Osteocyte (in vitro differentiated cells): ENCODE measurements around the gene AXIN2. TPM values are rescaled to one million over a fixed set of nuclear protein-coding genes. Genes with fewer than 3 reads are reported as not detected.

Source experiments
- DNase-seq: peaks from one replicate; pipeline ENCODE4 v3.0.0; 2021; ENCODE audit warnings: mixed read lengths; ENCODE audit not compliant: unreplicated experiment; ENCODE audit errors: extremely low spot score
- H3K27ac Mint-ChIP-seq: one replicate; pipeline ENCODE4 v1.8.0; 2021; ENCODE audit warnings: mild to moderate bottlenecking, mixed read lengths; ENCODE audit not compliant: unreplicated experiment
- H3K27me3 Mint-ChIP-seq: one replicate; pipeline ENCODE4 v1.8.0; 2021; ENCODE audit warnings: mixed read lengths; ENCODE audit not compliant: unreplicated experiment
- H3K36me3 Mint-ChIP-seq: one replicate; pipeline ENCODE4 v1.8.0; 2021; ENCODE audit warnings: mixed read lengths; ENCODE audit not compliant: unreplicated experiment
- H3K4me1 Mint-ChIP-seq: one replicate; pipeline ENCODE4 v1.8.0; 2021; ENCODE audit warnings: mixed read lengths; ENCODE audit not compliant: unreplicated experiment
- H3K4me3 Mint-ChIP-seq: one replicate; pipeline ENCODE4 v1.8.0; 2021; ENCODE audit warnings: mild to moderate bottlenecking, moderate library complexity, mixed read lengths; ENCODE audit not compliant: unreplicated experiment
- H3K9me3 Mint-ChIP-seq: one replicate; pipeline ENCODE4 v1.8.0; 2021; ENCODE audit warnings: mixed read lengths; ENCODE audit not compliant: unreplicated experiment
- total RNA-seq: library from RNA; stranded (reverse); gene quantifications from 2 replicates; pipeline ENCODE4 v1.2.1, GENCODE V29; 2021
- TF ChIP-seq, protein P1 (sequence below): fragments of 200-600 bp; sonication (generic); IDR thresholded peaks from 2 replicates; pipeline ENCODE4 v1.5.0; 2021; ENCODE audit warnings: antibody characterized with exemption, mild to moderate bottlenecking, moderate library complexity

AXIN2 gene
- total RNA-seq, 1 donor from 2014 or later = 16.6 TPM

DNA sequence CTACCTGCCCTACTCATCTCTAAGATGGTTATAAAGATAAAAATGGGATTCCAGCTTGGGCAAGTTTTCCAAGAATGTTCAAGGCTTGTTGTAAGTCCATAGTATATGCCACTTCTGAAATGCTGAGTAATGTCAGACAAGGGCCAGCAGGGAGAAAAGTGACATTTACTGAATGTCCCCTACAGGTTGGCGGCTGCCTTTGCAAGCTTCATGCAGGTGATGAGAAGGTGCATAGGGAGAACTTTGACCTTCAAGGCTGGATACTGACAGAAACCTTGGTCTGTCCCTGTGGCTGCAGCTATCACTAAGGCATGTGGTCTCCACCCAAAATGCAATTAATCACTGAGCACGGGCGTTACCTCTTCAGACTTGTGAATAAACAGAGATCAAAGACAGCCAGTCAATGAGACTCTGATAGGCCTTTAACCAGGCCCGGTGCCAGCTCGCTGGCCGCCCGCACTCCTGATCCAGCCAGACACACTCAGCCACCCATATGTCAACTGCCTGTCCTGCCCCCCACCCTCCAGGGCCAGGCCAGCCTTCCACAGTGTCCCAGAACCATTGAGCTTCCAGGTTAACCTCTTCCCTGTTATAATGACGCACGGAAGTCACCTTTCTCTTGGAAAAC is 26.8 kb upstream of the AXIN2 start:
- DNase-seq = no peak
- H3K27ac Mint-ChIP-seq = no peak overlapping the region
- no peaks in the 10 kb centered on the region for H3K36me3 Mint-ChIP-seq
- no peaks in the 10 kb centered on the region for H3K9me3 Mint-ChIP-seq
- TF ChIP-seq, protein P1, sequence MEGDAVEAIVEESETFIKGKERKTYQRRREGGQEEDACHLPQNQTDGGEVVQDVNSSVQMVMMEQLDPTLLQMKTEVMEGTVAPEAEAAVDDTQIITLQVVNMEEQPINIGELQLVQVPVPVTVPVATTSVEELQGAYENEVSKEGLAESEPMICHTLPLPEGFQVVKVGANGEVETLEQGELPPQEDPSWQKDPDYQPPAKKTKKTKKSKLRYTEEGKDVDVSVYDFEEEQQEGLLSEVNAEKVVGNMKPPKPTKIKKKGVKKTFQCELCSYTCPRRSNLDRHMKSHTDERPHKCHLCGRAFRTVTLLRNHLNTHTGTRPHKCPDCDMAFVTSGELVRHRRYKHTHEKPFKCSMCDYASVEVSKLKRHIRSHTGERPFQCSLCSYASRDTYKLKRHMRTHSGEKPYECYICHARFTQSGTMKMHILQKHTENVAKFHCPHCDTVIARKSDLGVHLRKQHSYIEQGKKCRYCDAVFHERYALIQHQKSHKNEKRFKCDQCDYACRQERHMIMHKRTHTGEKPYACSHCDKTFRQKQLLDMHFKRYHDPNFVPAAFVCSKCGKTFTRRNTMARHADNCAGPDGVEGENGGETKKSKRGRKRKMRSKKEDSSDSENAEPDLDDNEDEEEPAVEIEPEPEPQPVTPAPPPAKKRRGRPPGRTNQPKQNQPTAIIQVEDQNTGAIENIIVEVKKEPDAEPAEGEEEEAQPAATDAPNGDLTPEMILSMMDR = no peak
- H3K27me3 Mint-ChIP-seq = no peaks in the 10 kb centered on the region
- no peak overlapping the region for H3K4me3 Mint-ChIP-seq
- peaks cover 3% of the 10 kb centered on the region for H3K4me1 Mint-ChIP-seq

DNA sequence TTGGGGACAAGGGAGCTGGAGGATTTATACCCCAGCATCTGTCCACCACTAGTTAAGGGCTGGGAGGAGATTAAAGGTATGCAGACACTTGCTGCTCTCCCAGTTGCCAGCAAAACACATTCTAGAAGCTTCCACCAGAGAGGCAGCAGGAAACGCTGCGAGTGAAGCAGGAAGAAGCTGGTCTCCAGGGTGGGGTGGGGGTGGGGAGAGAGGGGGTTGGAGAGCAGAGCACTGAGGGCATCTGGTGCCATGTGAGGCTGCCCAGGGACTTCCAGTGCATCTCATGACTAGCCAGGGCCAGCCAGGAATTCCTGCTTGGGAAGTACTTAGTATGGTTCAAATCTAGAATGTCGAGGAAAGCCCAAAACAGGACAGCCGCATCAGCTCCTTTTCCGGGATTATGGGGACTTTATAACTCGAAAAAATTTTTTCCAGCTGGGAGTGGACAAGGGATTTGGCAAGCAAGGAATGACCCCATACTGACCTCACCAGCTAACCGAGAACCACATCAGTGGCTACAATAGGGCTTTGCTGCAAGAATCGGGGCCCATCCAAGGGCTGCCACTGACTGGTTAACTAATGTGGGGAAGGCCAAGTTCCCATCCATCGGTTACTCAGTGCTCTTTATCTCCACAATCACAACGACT is 26.2 kb upstream of the AXIN2 start:
- no peak for DNase-seq
- no peak overlapping the region for H3K27ac Mint-ChIP-seq

GRCh38 chr17:65586899-65587298 is 25.5 kb upstream of the AXIN2 start:
- Mint-ChIP-seq H3K27ac (no peak overlapping the region), H3K36me3 (no peaks in the 10 kb centered on the region), H3K4me3 (no peak overlapping the region), H3K9me3 (no peaks in the 10 kb centered on the region), H3K4me1 (peaks cover 3% of the 10 kb centered on the region), H3K27me3 (no peaks in the 10 kb centered on the region)
- DNase-seq = no peak
- TF ChIP-seq, protein P1 = no peak

More for the DNA sequence above, 26.2 kb upstream of the AXIN2 start:
- no peaks in the 10 kb centered on the region for H3K27me3 Mint-ChIP-seq
- no peaks in the 10 kb centered on the region for H3K9me3 Mint-ChIP-seq
- no peaks in the 10 kb centered on the region for H3K36me3 Mint-ChIP-seq
- H3K4me3 Mint-ChIP-seq = no peak overlapping the region
- TF ChIP-seq, protein P1 = no peak
- H3K4me1 Mint-ChIP-seq = peaks cover 3% of the 10 kb centered on the region

DNA sequence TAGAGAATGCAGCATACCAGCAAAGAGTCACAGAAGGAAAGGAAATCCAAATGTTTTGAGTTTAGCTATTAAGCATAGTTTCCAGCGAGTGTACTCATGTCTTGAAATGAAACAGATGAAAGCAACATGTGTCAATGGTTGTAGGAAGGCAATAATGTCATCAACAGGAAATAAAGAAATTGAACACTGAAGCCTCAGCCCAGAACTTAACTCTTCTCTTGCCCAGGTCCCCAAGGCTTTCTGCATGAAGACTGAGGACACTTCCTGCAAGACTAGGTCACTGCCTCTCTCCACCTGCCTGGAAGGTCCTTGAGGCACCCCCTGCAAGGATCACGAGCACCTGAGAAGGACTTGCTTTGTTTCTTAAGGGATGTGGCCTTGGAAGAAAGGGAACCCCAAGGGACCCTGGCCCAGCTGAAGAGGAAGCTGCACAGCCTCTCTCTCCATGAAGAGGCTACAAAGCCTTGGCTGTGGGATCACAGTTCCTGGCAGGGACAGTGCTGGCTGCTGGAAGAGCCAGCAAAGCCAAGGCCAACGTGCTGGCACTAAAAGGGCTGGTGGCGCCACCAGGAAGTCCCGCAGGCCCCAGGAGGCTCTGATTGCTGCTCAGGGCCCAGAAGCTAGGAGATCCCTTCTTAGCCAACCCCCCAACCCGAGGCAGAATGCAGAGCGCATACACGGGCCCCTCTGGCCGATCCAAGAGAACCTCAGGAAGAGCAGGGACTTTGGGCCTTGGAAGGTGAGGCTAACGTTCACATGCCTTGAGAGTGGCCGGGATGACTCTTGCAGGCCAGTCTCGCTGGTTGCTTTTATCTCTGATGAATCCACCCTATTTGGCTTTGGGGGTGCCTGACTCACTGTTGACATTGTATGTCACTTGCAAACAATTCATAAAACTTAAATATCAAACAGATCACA is 23.4 kb upstream of the AXIN2 start:
- no peak overlapping the region for H3K27ac Mint-ChIP-seq
- H3K4me1 Mint-ChIP-seq = peaks cover 3% of the 10 kb centered on the region
- H3K9me3 Mint-ChIP-seq = no peaks in the 10 kb centered on the region
- H3K36me3 Mint-ChIP-seq = no peaks in the 10 kb centered on the region
- TF ChIP-seq, protein P1 = no peak
- H3K4me3 Mint-ChIP-seq = no peak overlapping the region
- no peaks in the 10 kb centered on the region for H3K27me3 Mint-ChIP-seq
- DNase-seq = no peak
